HG03439 (cell line): Measurements from ENCODE around the gene PRKCZ.

Experiments
- ATAC-seq: cut with Tn5 transposase; IDR thresholded peaks from one replicate; pipeline ENCODE4 v1.9.1; 2021; ENCODE audit warnings: mild to moderate bottlenecking, moderate library complexity; ENCODE audit not compliant: unreplicated experiment

Gene PRKCZ

DNA sequence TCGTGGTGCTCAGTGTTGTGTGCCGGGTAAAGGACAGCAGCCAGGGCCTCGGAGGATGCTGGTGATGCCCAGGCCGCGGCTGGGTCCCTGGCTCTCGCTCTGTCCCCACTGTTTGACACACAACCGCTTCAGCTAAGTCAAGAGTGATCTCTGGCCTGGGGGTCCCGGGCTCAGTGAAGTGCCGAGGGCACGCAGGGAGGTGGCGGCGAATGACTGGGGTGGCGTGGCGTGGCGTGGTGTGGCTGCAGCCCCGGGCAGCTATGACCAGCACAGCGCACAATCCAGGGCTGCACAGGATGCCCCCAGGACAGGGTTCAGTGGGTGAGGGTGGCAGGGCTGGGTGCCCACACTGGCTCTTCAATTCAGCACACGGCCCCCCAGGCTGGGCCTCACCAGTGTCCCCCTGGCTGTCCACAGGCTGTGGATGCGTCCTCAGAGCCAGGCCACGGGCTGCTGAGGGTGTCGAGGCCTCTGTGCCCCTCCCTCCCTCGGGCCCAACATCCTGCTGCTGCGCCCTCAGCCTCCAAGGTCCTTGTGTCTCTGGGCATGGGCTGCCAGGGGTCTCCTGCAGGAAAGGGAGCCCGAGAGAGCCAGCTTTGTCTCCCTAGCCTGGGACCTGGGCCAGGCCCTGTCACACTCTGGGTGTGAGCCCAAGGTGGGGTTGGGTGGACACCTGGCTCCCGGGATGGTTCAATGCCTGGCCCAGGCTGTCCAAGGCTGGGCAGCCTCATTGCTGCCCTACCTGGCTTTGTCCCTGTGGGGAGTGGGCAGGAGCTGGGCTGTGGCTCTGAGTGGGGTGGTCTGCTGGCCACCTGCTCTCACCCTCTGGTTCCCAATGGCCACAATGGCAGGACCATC, 165.9 kb downstream of the PRKCZ start:
- ATAC-seq, result no peak

DNA sequence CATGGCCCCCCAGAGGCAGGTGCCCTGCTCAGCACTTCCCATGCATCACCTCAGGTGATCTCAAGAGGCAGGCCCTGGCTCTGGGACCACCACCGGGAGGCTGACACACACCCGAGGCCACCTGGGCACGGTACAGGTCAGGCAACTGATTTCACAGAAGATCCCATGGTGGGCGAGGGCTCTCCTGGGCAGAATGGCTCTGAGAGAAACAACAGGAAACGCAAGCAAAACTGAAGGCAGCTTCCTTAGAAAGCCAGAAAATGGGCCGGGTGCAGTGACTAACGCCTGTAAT, 166.5 kb downstream of the PRKCZ start:
- ATAC-seq, result no peak

DNA sequence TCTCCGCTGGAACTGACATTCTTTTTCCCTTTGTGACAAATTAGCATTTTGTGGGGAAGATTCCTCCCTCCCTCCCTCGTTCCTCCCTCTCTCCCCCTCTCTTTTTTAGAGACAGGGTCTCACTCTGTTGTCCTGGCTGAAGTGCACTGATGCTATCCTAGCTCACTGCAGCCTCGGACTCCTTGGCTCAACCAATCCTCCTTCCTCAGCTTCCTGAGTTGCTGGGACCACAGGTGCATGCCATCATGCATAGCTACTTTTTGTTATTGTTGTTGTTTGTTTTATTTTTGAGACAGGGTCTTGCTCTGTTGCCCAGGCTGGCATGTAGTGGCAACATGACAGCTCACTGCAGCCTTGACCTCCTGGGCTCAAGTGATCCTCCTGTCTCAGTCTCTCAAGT, 171.1 kb downstream of the PRKCZ start:
- no peak for ATAC-seq

DNA sequence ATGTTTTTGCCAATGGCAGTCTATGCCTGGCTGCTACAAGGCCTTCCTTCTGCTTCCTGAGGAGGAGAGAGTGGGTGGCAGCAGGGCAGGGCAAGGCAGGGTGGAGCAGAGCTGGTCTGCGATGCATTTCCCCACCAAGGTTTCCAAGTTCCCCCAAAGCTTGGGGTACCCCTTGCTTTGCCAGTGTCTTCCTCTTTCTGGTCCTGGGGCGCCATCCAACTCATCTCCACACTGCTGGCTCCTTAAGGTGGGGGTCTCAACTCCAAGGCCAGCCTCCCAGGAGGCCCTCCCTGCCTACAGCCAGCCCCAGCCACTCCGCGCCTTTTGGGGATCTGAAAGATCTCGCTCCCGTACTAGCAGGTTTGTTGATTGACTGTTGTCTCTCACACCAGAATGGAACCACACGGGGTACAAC, 174.0 kb downstream of the PRKCZ start:
- ATAC-seq, result no peak

DNA sequence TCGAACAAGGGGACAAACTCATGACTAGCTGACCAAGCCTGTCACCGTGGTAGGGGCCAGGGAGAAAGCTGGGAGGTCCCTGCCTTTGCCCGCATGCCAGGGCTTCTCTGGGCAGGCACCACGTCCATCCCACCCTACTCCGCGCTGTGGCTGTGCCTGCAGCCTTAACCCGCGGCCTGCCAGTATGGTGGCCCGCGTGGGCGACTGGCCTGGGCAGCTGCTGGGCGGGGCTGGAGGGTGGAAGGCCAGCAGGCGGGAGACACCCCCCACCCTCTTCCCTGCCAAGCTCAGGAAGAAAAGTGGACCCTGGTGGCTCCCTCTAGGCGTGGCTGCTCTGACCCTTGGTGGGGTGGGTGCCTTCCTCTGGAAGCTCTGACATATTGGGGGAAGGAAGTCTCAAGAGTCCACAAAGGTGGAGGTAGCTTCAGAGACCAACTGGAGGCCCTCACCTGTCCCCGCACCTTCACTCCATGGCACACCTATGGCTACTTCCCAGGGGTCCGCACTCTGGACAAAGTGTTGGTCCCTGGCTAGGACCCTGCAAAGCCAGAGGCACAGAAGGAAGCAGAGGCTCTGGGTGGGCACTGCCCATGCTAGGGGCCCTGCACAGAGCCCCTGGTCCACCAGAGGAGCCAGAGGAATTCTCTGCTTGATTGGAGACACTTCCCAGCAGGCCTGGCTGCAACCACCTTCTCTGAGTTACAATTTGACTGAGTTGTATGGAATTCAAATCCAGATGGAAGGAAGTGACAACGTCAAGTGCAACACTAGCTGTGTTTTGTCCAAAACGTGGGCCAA, 174.6 kb downstream of the PRKCZ start:
- no peak for ATAC-seq

DNA sequence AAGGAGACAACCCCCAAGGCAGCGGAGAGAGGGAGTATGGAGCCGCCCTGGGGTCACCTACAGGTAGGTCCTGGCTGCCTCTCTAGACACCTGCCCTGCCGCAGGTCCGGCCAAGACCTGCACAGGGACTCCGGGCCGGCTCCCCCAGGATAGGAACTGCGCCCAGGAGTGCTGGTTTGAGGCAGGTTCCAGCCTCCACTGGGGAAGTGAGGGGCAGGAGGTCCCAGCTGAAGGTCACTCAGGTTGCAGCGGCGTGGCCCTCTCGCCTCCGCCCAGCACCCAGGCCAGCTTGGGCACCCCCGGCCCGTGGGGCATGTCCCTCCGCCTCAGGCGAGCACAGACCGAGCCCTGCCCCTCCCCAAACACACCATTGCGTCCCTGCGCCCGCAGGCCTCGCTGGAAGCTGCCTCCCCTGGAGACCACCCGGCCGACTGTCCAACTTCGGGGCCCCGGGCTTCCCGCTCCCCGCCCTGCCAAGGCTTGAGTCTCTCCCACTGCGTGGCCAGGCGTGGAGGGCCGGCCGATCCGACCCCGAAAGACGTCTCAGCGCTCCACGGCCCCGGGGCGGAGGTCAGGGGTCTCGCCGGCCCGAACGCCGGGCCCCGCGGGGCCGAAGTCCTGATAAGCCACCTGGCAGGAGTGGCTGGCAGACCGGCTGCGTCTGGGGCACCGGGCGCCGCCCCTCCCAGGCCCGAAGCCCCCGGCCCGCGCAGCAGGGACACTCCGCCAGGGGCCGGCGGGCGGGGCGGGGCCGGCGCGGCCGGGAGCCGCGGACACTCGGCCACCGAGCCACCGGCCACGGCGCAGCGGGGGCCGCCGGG, 176.5 kb downstream of the PRKCZ start:
- no peak for ATAC-seq

DNA sequence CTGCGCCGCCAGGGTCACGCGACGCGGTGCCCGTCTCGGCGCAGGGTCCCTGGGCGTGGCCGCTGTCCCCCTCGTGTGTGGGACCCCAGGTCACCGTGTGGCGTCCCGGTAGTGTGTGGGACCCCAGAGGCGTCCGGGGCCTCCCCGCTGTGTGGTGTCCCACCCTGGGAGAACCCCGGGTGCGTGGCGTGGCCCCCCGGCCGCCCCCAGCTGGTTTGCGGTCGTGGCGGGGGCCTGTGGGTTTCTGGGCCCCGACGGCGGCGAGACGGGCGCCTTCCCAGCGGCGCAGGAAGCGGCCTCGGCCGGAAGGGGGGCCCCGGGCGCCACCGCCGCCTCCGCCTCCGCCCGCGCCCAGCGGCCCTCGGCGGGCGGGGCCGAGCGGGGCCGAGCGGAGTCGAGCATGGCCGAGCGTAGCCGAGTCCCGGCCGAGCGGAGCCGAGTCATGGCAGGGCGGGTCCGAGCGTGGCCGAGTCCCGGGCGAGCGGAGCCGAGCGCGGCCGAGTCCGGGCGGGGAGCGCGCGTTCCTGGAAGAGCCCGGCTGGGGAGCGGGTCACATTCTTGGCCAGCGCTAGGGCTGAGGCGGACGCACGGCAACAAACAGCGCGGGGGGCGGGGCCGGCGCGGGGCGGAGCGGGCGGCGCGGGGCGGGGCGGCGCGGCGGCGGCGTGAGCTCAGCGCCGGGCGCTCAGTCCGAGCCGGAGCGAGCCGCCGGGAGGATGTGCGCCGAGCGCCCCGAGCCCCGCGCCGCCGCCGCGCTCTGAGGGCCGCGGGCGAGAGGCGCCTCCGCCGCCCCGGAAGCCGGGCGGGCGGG, 177.3 kb downstream of the PRKCZ start:
- peak; percentile 92 for ATAC-seq

DNA sequence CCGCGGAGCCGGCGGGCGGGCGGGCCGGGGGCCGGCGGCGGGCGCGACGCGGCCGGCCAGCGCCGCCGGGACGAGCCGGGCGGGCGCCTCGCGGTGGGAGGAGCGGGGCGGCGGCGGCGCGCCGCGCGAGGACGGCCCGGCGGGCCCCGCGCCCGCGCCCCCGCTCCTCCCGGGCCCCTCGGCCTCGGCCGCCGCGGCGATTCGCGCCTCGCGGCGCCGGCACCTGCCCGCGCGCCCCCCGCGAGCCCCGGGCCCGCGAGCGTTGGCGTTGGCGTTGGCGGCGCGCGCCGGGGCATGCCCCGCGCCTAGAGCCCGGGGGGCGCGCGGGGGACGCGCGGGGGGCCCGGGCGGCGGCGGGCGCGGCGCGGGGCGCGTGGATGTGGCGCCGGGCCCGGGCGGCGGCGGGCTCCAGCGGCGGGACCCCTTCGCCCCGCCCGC, 178.0 kb downstream of the PRKCZ start, which contains the start of gene SKI:
TSS of gene SKI (plus strand) at position 163 of the 438 bp plus-strand sequence. CDS start 448 bp downstream, outside the sequence.
- no peak for ATAC-seq

DNA sequence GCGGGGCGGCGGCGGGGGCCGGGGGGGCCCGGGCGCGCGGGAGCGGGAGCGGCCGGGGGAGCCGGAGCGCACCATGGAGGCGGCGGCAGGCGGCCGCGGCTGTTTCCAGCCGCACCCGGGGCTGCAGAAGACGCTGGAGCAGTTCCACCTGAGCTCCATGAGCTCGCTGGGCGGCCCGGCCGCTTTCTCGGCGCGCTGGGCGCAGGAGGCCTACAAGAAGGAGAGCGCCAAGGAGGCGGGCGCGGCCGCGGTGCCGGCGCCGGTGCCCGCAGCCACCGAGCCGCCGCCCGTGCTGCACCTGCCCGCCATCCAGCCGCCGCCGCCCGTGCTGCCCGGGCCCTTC, 178.5 kb downstream of the PRKCZ start:
- ATAC-seq, result no peak

DNA sequence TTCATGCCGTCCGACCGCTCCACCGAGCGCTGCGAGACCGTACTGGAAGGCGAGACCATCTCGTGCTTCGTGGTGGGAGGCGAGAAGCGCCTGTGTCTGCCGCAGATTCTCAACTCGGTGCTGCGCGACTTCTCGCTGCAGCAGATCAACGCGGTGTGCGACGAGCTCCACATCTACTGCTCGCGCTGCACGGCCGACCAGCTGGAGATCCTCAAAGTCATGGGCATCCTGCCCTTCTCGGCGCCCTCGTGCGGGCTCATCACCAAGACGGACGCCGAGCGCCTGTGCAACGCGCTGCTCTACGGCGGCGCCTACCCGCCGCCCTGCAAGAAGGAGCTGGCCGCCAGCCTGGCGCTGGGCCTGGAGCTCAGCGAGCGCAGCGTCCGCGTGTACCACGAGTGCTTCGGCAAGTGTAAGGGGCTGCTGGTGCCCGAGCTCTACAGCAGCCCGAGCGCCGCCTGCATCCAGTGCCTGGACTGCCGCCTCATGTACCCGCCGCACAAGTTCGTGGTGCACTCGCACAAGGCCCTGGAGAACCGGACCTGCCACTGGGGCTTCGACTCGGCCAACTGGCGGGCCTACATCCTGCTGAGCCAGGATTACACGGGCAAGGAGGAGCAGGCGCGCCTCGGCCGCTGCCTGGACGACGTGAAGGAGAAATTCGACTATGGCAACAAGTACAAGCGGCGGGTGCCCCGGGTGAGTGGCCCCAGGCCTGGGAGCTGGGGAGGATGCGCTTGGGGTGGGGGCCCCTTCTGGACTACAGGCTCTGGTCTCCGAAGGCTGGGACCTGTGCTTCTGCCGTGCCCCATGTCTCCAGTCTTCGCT, 179.0 kb downstream of the PRKCZ start:
- ATAC-seq, result no peak

DNA sequence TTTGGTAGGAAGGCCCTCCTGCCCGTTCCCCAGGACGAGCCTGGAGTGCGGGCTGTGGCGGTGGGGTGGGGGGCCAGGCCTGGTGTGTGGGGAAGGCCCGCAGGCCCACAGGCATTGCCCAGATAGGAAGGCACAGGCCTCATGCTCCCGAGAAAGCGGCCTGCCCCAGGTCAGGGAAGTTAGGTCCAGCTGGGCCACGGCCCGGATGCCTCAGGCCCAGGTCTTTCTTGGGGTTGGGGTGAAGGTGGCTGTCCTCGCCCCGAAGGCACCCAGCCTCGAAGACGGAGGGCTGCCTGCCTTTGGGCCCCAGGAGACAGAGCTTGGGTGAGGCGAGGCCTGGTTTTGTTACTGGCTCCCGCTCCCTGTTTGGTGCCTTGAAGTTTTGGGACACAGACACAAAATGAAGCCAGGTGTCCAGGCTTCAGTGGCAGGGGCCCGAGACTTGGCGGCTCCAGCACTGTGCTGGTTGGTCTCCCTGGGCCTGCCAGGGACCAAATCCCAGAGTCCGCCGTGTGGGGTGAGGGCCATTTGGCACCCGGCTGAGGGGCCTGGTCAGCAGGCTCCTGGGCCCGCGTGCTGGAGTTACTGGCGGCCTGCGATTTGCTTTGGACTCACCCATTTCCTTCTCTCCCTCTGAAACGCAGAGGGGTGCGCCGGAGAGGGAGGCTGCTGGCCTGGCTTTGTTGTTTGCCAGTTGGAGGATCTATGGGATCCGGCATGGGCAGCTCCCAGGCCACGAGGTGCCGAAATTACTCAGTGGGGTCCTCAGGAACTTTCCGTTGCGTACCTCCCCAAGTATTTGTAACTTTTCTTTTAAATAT, 179.9 kb downstream of the PRKCZ start:
- ATAC-seq, result no peak

DNA sequence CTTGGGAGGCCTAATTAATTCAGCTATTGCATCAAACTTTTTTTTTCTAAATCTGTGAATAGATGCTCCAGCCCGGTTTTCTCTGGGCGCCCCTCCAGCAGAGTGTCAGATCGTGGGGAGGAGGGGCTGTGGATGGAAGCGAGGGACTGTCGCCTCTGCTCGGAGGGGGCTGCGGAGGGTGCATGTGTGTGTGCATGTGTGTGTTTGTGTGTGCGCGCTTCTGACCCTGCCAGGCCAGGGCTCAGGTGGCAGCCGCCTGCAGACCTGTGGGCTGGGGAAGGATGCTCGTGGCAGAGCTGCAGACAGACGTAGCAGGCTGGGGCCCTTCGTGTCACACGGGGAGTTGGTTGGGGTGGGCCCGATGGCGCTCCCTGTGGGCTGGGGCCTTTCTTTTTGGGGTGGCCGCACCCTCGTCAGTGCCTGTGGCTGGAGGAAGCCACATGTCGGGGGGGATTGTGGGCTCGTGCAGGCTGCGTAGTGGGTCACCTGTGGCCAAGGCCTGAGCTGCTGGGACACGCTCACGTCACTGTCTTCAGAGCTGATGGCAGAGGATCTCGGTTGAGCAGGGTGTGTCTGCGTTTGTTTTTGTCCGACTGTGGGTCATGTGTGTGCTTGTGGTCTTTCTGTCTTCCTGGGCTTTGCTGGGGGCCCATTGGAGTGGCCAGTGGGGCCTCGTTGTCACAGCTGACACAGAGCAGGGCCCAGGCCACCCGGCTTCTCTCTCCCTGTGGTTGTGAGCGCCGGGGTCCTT, 180.7 kb downstream of the PRKCZ start:
- ATAC-seq, result no peak

DNA sequence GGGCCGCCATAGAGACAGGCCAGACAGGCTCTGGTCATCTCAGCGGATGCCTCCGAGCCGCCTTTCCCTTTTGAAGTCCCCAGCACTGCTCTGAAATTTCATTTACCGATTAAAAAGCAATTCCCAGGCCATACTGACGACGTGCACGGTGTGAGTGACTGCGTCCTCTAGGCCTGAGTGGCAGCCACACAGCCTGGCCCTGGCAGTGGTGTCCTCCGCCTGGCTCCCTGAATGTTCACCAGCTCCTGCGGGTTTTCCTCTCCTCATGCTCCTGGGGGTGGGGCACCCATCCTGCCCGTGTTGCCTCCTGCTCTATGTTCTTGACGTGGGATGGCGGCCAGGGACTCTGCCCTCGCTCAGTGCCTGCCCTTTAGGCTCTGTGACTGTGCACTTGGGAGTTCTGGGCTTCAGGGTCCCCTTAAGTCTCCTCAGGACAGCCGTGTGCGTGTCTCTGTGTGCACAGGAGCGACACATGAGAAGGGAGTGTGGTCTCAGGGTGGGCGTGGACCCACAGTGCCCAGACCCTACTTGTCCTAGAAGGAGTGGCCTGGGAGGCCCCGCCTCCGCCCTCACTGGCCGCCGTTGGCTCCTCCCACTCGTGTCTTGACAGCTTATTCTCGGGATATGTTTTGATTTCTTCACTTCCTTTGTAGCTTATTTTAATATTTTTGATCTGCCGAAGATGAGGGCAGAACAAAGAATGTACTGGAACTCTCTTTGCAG, 181.5 kb downstream of the PRKCZ start:
- ATAC-seq, result no peak

DNA sequence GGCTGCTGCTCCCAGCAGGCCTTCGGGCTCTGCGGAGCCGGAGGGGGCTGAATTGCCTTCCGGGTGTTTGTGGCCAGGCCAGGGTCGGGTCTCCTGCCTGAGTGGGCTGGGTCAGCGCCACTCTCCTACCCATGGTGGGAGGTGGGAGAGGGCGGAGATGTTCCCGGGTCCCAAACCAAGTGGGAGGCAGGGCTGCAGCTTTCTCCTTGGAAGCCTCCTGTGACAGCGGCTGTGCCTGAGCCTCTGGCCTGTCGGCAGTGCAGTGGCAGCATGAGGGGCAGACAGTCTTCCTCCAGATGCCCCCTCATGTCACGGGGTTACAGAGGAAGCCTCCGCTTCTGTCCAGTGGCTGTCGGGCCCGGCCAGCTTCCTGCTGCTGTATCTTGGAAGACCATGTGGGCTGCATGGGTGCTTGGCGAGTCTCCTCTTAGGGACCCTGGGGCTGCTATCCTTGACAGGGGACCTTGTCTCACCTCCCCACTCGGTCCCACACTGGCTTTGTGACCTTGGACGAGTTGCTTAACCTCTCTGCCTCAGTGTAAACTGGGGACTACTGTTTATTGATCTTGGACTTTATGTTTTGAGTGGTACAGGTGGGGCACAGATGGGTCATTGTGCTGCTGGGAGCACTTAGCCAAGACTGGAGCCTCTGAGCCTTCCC, 182.2 kb downstream of the PRKCZ start:
- no peak for ATAC-seq

DNA sequence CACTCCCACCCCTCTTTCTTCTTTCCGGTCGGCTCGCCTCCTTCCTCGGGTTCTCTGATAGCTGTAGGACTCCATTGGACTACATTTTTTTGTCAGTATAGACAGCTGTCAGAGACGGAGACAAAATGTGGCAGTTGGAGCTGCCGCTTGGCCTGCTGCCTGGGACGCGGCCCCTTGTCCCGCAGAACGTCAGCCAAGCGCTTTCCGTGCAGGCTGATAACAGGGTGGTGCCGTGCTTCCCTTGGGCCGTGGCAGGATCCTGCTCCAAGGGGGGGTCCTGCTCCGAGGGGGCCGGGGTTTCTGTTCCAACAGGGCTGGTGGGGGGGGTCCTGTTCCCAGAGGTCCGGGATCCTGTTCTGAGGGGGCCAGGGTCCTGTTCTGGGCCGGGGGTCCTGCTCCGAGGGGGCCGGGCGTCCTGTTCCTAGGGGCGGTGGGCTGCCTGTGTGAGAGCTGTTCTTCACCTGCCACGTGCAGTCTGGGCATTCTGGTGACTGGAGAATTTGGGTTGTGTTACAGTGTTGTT, 182.8 kb downstream of the PRKCZ start:
- no peak for ATAC-seq

DNA sequence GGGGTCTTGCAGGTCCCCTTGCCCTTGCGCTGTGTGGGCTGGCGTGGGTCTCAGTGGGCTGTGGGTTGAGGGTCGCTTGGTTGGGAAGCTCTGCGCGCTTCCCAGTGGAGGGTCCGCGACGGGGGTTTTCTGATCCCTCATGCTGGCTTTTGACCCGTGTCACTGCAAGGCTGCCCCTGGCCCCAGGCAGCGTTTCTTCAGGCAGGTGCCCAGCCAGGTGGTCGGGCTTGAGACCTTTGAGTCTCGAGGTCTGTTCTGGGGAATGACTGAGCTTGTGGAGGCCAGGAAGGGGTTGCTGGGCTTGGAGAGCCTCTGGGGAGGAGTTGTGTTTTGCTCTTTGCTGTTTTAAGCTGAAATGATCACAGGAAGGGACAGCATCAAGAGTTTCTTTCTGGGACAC, 183.3 kb downstream of the PRKCZ start:
- no peak for ATAC-seq
